ENCODE data around the gene TRIM44. TPM values are rescaled to one million over a fixed set of nuclear protein-coding genes. Genes with fewer than 3 reads are reported as not detected.

Gene TRIM44
- total and polyA plus RNA-seq, 10 of the 15 experiments (the other 5 are each of a cell fraction or from before 2014, with no cell fraction given) = 6.7 to 93.0 (median 27.6) TPM

- no peak for TF ChIP-seq SREBF1 (IDR thresholded peaks at IDR 0.05; ENCODE audit: low read length)
- no peak for TF ChIP-seq IKZF2 (IDR thresholded peaks at IDR 0.05)
- no peak for TF ChIP-seq TCF12 (IDR thresholded peaks at IDR 0.05; ENCODE audit: low read depth, low read length)
- no peak for TF ChIP-seq SMAD1 (IDR thresholded peaks at IDR 0.05; ENCODE audit: low read depth, partially characterized antibody)
- TF ChIP-seq RUNX3 (IDR thresholded peaks at IDR 0.05; ENCODE audit: low read length) = no peak
- no peak for TF ChIP-seq MTA3 (IDR thresholded peaks at IDR 0.05; ENCODE audit: borderline replicate concordance, low read length)
- TF ChIP-seq, protein P1, sequence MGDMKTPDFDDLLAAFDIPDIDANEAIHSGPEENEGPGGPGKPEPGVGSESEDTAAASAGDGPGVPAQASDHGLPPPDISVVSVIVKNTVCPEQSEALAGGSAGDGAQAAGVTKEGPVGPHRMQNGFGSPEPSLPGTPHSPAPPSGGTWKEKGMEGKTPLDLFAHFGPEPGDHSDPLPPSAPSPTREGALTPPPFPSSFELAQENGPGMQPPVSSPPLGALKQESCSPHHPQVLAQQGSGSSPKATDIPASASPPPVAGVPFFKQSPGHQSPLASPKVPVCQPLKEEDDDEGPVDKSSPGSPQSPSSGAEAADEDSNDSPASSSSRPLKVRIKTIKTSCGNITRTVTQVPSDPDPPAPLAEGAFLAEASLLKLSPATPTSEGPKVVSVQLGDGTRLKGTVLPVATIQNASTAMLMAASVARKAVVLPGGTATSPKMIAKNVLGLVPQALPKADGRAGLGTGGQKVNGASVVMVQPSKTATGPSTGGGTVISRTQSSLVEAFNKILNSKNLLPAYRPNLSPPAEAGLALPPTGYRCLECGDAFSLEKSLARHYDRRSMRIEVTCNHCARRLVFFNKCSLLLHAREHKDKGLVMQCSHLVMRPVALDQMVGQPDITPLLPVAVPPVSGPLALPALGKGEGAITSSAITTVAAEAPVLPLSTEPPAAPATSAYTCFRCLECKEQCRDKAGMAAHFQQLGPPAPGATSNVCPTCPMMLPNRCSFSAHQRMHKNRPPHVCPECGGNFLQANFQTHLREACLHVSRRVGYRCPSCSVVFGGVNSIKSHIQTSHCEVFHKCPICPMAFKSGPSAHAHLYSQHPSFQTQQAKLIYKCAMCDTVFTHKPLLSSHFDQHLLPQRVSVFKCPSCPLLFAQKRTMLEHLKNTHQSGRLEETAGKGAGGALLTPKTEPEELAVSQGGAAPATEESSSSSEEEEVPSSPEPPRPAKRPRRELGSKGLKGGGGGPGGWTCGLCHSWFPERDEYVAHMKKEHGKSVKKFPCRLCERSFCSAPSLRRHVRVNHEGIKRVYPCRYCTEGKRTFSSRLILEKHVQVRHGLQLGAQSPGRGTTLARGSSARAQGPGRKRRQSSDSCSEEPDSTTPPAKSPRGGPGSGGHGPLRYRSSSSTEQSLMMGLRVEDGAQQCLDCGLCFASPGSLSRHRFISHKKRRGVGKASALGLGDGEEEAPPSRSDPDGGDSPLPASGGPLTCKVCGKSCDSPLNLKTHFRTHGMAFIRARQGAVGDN (IDR thresholded peaks at IDR 0.05) = no peak
- no peak for TF ChIP-seq ZSCAN29 (IDR thresholded peaks at IDR 0.05)
- no peak for TF ChIP-seq ZNF384 (IDR thresholded peaks at IDR 0.05; ENCODE audit: borderline replicate concordance, low read depth, low read length)
- TF ChIP-seq ATF3 (IDR thresholded peaks at IDR 0.05; ENCODE audit: borderline replicate concordance, extremely low read depth, low read depth, low read length) = no peak
- TF ChIP-seq RELB (IDR thresholded peaks at IDR 0.05; ENCODE audit: low read depth) = no peak
- no peak for TF ChIP-seq NFIC (IDR thresholded peaks at IDR 0.05; ENCODE audit: low read depth, low read length)
- no peak for TF ChIP-seq ATF2 (IDR thresholded peaks at IDR 0.05; ENCODE audit: low read length)
- no peak for TF ChIP-seq POLR2AphosphoS2 (IDR thresholded peaks at IDR 0.05; ENCODE audit: low read depth, low read length)
- no peak for TF ChIP-seq MXI1 (IDR thresholded peaks at IDR 0.05; ENCODE audit: low read depth, low read length)
- TF ChIP-seq MYC (IDR thresholded peaks at IDR 0.05; ENCODE audit: insufficient read depth, insufficient read length, insufficient replicate concordance, low read length, severe bottlenecking) = no peak
- no peak for TF ChIP-seq ZNF24 (IDR thresholded peaks at IDR 0.05)
Observed at GRCh38 chr11:35618497-35619115, 44.0 kb upstream of the TRIM44 start (continued).
